ENCODE results near the gene SMAD6.

The SMAD6 gene

GRCh38 chr15:66702035-66702786 lies at the start of gene SMAD6:
TSS of gene SMAD6 (plus strand) at chr15:66702236. CDS start at chr15:66703259, 1,023 bp downstream.
- DNase-seq (ENCODE audit: low spot score), result peak; percentile 90

- DNase-seq (ENCODE audit: low spot score), result no peak
These were observed 49.2 kb upstream of the SMAD6 start for GRCh38 chr15:66652806-66653205.

- no peak for DNase-seq (ENCODE audit: low spot score)
These were observed 48.6 kb upstream of the SMAD6 start for GRCh38 chr15:66653398-66653797.

- DNase-seq (ENCODE audit: low spot score), result no peak
These were observed 48.2 kb upstream of the SMAD6 start for GRCh38 chr15:66653852-66654251.

- no peak for DNase-seq (ENCODE audit: low spot score)
These were observed 47.7 kb upstream of the SMAD6 start for GRCh38 chr15:66654361-66654738.

DNA sequence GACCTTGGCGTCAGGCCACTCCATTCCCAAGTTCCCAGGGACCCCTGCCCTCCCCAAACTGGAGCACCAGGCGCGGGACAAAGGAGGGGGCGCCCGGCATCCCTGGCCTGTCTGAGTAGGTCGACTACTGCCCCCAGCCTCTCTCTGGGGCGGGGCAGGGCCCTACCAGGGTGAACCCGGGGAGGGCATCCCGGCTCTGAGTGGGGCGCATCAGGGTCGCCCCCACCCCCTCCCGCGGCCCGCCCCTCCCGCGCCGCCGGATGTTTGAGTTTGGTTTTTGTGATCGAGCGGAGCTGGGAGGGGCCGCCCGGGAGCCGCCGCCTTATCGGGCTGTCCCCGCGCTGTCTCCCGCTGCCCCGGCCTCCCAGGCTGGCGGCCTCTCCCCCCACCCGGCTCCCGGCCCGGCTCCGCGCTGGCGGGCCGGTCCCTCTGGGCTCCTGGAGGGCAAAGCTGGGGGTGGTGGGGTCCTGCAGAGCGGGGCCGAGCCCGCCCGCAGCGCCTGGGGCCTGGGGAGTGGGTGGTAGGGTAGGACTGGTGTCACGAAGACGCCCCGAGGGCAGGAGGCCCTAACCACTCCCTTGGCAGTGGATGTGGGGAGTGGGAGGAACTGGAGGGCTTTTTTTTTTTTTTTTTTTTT lies 47.2 kb upstream of the SMAD6 start:
- DNase-seq (ENCODE audit: low spot score), result no peak

DNA sequence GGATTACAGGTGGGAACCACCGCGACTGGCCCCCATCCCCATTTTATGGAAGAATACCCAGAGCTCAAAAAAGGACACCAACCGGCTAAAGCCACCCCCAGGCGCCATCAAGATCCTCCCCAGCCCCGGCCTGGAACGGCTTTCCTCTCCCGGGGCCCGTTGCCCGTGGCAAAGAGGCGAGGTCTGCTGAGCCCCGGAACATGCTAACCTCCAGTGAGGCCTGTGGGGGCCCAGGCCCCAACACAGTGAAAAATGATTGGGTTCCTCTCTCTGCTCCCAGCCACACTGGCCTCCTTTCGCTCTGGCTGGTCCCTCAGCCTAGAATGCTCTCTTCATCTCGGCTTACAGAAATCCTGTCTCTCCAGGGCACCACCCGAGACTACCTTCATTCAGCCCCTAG lies 46.5 kb upstream of the SMAD6 start:
- no peak for DNase-seq (ENCODE audit: low spot score)

GRCh38 chr15:66655997-66656396 lies 46.0 kb upstream of the SMAD6 start:
- no peak for DNase-seq (ENCODE audit: low spot score)

DNA sequence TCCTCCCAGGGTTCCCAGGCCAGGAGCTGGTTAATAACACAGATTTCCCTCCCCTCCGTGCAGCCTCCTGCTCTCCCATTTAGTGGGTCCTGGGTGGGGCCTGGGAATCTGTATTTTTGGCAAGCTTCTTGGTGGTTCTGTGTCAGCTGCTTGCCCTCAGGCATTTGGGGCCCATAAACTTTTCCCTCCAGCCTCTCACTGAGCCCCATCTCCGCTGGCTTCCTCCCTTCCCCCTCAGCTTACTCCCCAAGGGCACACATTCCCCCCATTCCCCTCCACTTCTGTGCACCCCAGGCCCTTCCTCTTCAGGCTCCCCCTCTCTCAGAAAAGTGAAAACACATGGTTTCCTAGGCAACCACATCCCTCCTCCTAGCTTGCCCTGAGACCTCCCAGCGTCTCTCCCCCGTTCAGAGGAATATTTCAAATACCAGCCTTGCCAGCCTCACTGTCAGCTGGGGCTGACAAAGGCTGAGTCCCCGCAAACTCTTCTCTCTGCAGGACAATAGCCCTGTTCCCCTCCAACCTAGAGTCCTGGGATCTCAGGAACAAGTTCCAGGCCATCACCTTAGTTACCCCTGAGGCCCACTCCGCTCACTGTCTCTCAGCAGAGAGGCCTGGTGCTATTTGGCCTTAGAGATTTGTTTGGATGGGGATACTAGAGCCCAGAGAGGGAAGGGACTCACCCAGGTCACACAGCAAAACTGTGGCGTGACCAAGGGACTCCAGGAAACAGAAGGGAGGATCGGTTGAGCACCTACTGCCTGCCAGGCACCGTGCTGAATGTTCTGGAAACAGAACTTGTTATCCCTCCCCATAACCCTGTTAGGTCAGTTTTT lies 44.6 kb upstream of the SMAD6 start:
- no peak for DNase-seq (ENCODE audit: low spot score)

- no peak for DNase-seq (ENCODE audit: low spot score)
These were observed 44.0 kb upstream of the SMAD6 start for GRCh38 chr15:66658044-66658443.

DNA sequence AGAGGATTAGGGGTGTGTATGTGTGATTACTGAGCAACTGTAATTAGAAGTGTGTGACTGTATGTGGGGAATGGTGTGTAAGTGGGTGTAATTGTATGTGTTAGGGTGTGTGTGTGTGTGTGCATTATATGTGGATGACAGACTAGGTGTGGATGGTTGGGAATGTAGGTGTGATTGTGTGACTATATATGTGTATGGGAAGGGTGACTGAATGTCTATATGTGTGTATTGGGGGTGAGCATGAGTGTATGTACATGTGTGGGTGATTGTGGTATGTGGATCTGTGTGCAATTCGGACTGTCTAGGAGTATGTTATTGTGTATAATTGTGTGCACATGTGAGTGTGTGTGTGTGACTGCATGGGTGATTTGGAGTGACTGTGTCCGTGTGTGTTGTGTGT lies 43.2 kb upstream of the SMAD6 start:
- no peak for DNase-seq (ENCODE audit: low spot score)

GRCh38 chr15:66659384-66659783 lies 42.7 kb upstream of the SMAD6 start:
- no peak for DNase-seq (ENCODE audit: low spot score)

DNA sequence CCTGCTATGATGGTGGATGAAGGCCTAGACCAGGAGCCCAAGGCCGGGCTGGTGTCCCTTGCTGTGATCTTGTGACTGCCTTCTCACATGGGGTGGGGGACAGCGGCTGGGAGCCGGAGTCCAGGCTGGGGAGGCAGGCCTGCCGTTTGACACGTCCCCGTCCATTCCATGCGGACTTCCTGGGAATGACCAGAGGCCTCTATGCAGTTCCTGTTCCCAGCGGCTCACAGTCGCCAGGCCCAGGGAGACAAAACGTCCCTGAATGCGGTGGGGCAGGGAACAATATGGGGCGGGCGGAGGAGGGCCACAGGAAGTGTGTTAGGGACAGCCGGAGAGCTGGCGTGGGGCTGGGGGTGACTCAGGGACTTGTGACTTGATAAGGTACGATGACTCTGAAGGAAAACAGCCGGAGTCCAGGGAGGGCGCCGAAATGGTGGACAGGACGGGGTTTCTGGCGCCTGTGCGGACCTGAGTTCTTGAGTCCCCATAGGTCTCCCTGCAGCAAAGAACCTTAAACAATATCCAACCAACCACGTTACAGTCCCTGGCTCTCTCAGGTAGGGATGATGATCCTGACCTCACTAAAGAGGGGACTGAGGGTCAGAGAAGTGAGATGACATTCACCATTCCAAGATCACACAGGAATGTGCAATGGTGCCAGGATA lies 40.5 kb upstream of the SMAD6 start:
- no peak for DNase-seq (ENCODE audit: low spot score)

- no peak for DNase-seq (ENCODE audit: low spot score)
These were observed 39.5 kb upstream of the SMAD6 start for GRCh38 chr15:66662522-66662921.

GRCh38 chr15:66663664-66664063 lies 38.4 kb upstream of the SMAD6 start:
- DNase-seq (ENCODE audit: low spot score), result no peak

- no peak for DNase-seq (ENCODE audit: low spot score)
These were observed 31.9 kb upstream of the SMAD6 start for GRCh38 chr15:66670175-66670574.

GRCh38 chr15:66670762-66671580 lies 31.1 kb upstream of the SMAD6 start:
- DNase-seq (ENCODE audit: low spot score), result peak; percentile 85

DNA sequence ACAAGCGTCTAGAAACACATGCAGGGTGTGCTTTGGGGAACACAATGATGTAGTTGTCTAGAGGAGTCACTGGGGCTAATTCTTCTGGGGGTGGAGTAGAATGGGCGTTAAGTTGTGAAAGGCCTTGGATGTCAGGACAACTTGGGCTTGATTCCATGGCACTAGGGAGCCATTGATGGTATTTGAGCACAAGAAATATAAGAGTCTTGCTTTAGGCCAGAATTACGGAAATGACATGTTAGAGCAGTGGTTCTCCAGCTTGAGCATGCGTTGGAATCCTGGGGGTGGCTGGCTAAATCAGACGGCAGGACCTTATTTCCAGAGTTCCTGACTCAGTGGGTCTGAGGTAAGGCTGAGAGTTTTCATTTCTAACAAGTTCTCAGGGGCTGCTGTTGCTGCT lies 29.2 kb upstream of the SMAD6 start:
- no peak for DNase-seq (ENCODE audit: low spot score)

- peak; percentile 43 for DNase-seq (ENCODE audit: low spot score)
These were observed 28.4 kb upstream of the SMAD6 start for GRCh38 chr15:66673410-66674322.

GRCh38 chr15:66674756-66675155 lies 27.3 kb upstream of the SMAD6 start:
- DNase-seq (ENCODE audit: low spot score), result no peak
